Ovary (tissue), 3 donors: Measurements from ENCODE around the gene PRR5.

Experiments used
- EP300 ChIP-seq: sonication (generic); formaldehyde crosslinking; IDR thresholded peaks from one replicate; pipeline ENCODE4 v1.6.1; 2017; ENCODE audit warnings: antibody characterized with exemption
- POLR2A ChIP-seq: fragments of 450-650 bp; IDR thresholded peaks from one replicate; pipeline ENCODE4 v1.6.1; 2017; ENCODE audit warnings: antibody characterized with exemption, mild to moderate bottlenecking, moderate library complexity
- TF ChIP-seq, protein P1 (sequence below), 3 donors: fragments of 450-650 bp in 2 of 3; fragments of 200-600 bp in 1 of 3; IDR thresholded peaks; one replicate each; pipeline versions ENCODE4 v1.5.1 to v1.8.0; 2016 to 2022; ENCODE audit warnings: antibody characterized with exemption in 3 of 3, mild to moderate bottlenecking in 1 of 3
- donor health status: DM: no; HTN: no; CAD: no.

DNA sequence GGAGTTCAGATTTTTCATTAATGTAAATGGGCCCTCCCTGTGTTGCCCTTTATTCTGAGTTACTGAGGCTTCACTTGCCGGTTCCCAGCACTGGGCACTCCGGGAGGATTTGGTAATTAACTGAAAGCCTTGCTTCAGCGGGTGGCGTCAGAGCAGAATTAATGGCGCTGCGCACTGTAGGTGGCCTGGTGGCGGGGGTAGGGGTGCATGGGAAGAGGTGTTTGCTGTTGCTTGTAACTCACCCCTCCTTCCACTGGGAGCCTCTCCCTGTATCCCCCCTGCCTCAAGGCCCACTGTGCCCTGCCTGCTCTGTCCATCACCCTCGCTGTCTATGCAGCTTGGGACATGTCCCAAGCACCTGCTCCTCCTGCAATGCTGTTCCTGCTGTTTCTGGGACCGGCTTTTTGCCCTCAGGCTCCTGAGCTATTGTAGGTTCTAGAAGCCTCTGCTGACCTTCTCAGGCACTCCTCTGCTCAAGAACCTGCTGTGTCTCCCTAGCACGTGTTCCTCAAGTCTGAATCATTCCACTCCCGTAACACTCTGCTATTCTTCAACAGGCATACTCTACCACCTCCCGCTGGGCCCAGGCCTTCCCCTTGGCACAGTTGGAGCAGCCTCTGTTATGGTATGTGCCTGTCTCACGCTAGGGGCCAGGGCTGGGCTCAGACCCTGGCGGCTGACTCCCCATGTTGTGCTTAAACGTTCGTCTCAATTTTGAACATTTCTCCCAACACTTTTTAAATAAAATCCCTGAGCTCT is 74.8 kb downstream of the PRR5 start:
- TF ChIP-seq, protein P1, sequence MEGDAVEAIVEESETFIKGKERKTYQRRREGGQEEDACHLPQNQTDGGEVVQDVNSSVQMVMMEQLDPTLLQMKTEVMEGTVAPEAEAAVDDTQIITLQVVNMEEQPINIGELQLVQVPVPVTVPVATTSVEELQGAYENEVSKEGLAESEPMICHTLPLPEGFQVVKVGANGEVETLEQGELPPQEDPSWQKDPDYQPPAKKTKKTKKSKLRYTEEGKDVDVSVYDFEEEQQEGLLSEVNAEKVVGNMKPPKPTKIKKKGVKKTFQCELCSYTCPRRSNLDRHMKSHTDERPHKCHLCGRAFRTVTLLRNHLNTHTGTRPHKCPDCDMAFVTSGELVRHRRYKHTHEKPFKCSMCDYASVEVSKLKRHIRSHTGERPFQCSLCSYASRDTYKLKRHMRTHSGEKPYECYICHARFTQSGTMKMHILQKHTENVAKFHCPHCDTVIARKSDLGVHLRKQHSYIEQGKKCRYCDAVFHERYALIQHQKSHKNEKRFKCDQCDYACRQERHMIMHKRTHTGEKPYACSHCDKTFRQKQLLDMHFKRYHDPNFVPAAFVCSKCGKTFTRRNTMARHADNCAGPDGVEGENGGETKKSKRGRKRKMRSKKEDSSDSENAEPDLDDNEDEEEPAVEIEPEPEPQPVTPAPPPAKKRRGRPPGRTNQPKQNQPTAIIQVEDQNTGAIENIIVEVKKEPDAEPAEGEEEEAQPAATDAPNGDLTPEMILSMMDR (IDR thresholded peaks at IDR 0.05): no peak
- no peak for TF ChIP-seq EP300
- no peak for TF ChIP-seq POLR2A
